ENCODE results near the gene ETNPPL. TPM values are rescaled to one million over a fixed set of nuclear protein-coding genes. Genes with fewer than 3 reads are reported as not detected.

ETNPPL gene
- total and polyA plus RNA-seq, 2 of the 4 experiments (the other 2 are of a cell fraction): not detected

GRCh38 chr4:108709234-108709633 is 53.6 kb downstream of the ETNPPL start:
- Histone ChIP-seq H3K79me1 (ENCODE audit: low read depth in 1 of 2, low read length in 2 of 2) (no peaks in the 10 kb centered on the region), H3K14ac (replicated peaks; ENCODE audit: low read depth, low read length) (no peak overlapping the region), H4K91ac (ENCODE audit: insufficient read depth, low read depth, low read length) (no peak overlapping the region), H2BK15ac (ENCODE audit: low read depth, low read length) (no peak overlapping the region), H2BK5ac (ENCODE audit: low read depth, low read length, poor library complexity, severe bottlenecking) (no peak overlapping the region), H3K4ac (ENCODE audit: low read depth, low read length) (no peak overlapping the region), H3K27ac (ENCODE audit: insufficient read depth, low read length) (no peak overlapping the region), H3K9ac (ENCODE audit: low read depth, low read length) (no peak overlapping the region), H3K4me3 (ENCODE audit: insufficient read depth, low read depth, low read length) (no peak overlapping the region), H2BK20ac (ENCODE audit: low read depth, low read length) (no peak overlapping the region), H3K36me3 (ENCODE audit: control insufficient read depth, insufficient read depth, low read length) (no peaks in the 10 kb centered on the region), H3K9me1 (ENCODE audit: insufficient read depth, low read length) (no peaks in the 10 kb centered on the region), H3K18ac (ENCODE audit: low read depth, low read length) (no peak overlapping the region), H4K20me1 (ENCODE audit: insufficient read depth, low read length) (no peaks in the 10 kb centered on the region), H3K9me3 (ENCODE audit: control insufficient read depth, insufficient read depth, low read length) (no peaks in the 10 kb centered on the region), H3K23ac (ENCODE audit: low read depth, low read length) (no peak overlapping the region), H3K4me2 (ENCODE audit: low read depth, low read length) (no peak overlapping the region), H3K4me1 (ENCODE audit: control insufficient read depth, insufficient read depth, low read length) (no peaks in the 10 kb centered on the region), H2AFZ (replicated peaks; ENCODE audit: low read length, poor library complexity) (no peak overlapping the region), H3K56ac (ENCODE audit: extremely low read depth, insufficient read depth, low read length) (no peak overlapping the region), H2AK9ac (replicated peaks; ENCODE audit: low read depth, low read length, poor library complexity) (no peak overlapping the region), H4K8ac (ENCODE audit: low read depth in 2 of 2, low read length in 2 of 2) (no peak overlapping the region), H4K5ac (ENCODE audit: low read depth, low read length) (no peak overlapping the region), H2AK5ac (ENCODE audit: low read depth, low read length) (no peak overlapping the region), H2BK120ac (ENCODE audit: low read depth, low read length) (no peak overlapping the region), H3K27me3 (ENCODE audit: control insufficient read depth, insufficient read depth, low read length) (no peaks in the 10 kb centered on the region)
- TF ChIP-seq MXI1 (IDR thresholded peaks at IDR 0.05; ENCODE audit: borderline replicate concordance, low read depth, low read length): no peak
- no peak for TF ChIP-seq RCOR1 (IDR thresholded peaks at IDR 0.05; ENCODE audit: insufficient replicate concordance, low read length)
- no peak for TF ChIP-seq MAFK (IDR thresholded peaks at IDR 0.05; ENCODE audit: low read depth, low read length)
- no peak for TF ChIP-seq ELK1 (IDR thresholded peaks at IDR 0.05; ENCODE audit: borderline replicate concordance, low read depth, low read length)
- no peak for TF ChIP-seq FOS (IDR thresholded peaks at IDR 0.05; ENCODE audit: low read depth, low read length)
- TF ChIP-seq BHLHE40 (IDR thresholded peaks at IDR 0.05; ENCODE audit: low read depth, low read length): no peak
- intact Hi-C loops (cut with micrococcal nuclease): no loop called here
- ATAC-seq (ENCODE audit: low read depth): no peak
- dilution Hi-C loops (cut with HindIII; ENCODE audit: low sequenced_read_pairs, unreplicated experiment): no loop called here
- no TSS peak for BruUV-seq (replicated peaks)
- no peak for DNase-seq
- ChIA-PET CTCF (no interaction called here), POLR2A (ENCODE audit: unreplicated experiment) (no interaction called here)
- WGBS, 2 experiments (ENCODE audit: extremely low coverage in 2 of 2, insufficient read length in 1 of 2): 85% methylated on average over 6 of the region's 10 CpGs; no CpG with 5 or more reads in 1 of the 2 experiments
- in situ Hi-C loops (cut with MboI; ENCODE audit: low sequenced_read_pairs): no loop called here
